Neural progenitor cell (in vitro differentiated cells): ENCODE measurements around the gene PEX5L. TPM values are rescaled to one million over a fixed set of nuclear protein-coding genes. Genes with fewer than 3 reads are reported as not detected.
"Not testable (repeated sequence)": the region's sequence is repeated elsewhere in the genome, so short reads cannot be mapped to it uniquely, and the experiment has no call there.

Experiments used
- DNase-seq: peaks from one replicate; pipeline ENCODE4 v3.0.0-alpha.2; 2016; ENCODE audit warnings: low spot score
- H2AFZ ChIP-seq: fragments of 200-600 bp; sonication (generic); replicated peaks from 2 replicates; pipeline ENCODE4 v1.6.1; 2016; ENCODE audit warnings: antibody characterized with exemption
- H3F3A ChIP-seq: fragments of 200-600 bp; sonication (generic); 2 replicates; pipeline ENCODE4 v1.6.1; 2016; ENCODE audit warnings: antibody characterized with exemption, low read depth
- H3K27ac ChIP-seq: fragments of 200-600 bp; sonication (generic); 2 replicates; pipeline ENCODE4 v1.5.1; 2016; ENCODE audit warnings: mild to moderate bottlenecking
- H3K27me3 ChIP-seq: fragments of 200-600 bp; sonication (generic); 2 replicates; pipeline ENCODE4 v1.6.1; 2016; ENCODE audit warnings: mild to moderate bottlenecking, moderate library complexity
- H3K36me3 ChIP-seq: fragments of 200-600 bp; sonication (generic); 2 replicates; pipeline ENCODE4 v1.5.1; 2016
- H3K4me1 ChIP-seq: fragments of 200-600 bp; sonication (generic); 2 replicates; pipeline ENCODE4 v1.6.1; 2016; ENCODE audit warnings: mixed run types
- H3K4me2 ChIP-seq: fragments of 200-600 bp; sonication (generic); 2 replicates; pipeline ENCODE4 v1.6.1; 2016
- H3K4me3 ChIP-seq: fragments of 200-600 bp; sonication (generic); 2 replicates; pipeline ENCODE4 v1.5.1; 2016
- H3K79me2 ChIP-seq: fragments of 200-600 bp; sonication (generic); 2 replicates; pipeline ENCODE4 v1.6.1; 2016; ENCODE audit warnings: low read depth
- H3K9ac ChIP-seq: fragments of 200-600 bp; sonication (generic); 2 replicates; pipeline ENCODE4 v1.6.1; 2016
- H3K9me3 ChIP-seq: fragments of 200-600 bp; sonication (generic); 2 replicates; pipeline ENCODE4 v1.5.1; 2016; ENCODE audit warnings: low read depth
- H4K20me1 ChIP-seq: fragments of 200-600 bp; sonication (generic); 2 replicates; pipeline ENCODE4 v1.6.1; 2016; ENCODE audit warnings: low read depth
- H3K27ac Mint-ChIP-seq: 3 replicates; pipeline ENCODE4 v1.8.0; 2021; ENCODE audit warnings: mixed read lengths
- H3K27me3 Mint-ChIP-seq: 2 replicates; pipeline ENCODE4 v1.8.0; 2022; ENCODE audit warnings: low read depth, mild to moderate bottlenecking, inconsistent platforms, moderate library complexity, mixed read lengths; ENCODE audit not compliant: insufficient read depth
- H3K36me3 Mint-ChIP-seq: 3 replicates; pipeline ENCODE4 v1.8.0; 2021; ENCODE audit warnings: mixed read lengths
- H3K4me1 Mint-ChIP-seq: 3 replicates; pipeline ENCODE4 v1.8.0; 2021; ENCODE audit warnings: mixed read lengths
- H3K4me3 Mint-ChIP-seq: 3 replicates; pipeline ENCODE4 v1.8.0; 2021; ENCODE audit warnings: mild to moderate bottlenecking, moderate library complexity, mixed read lengths
- H3K9me3 Mint-ChIP-seq: 3 replicates; pipeline ENCODE4 v1.8.0; 2020; ENCODE audit warnings: mixed read lengths
- EZH2 ChIP-seq: fragments of 200-600 bp; sonication (generic); IDR thresholded peaks from 2 replicates; pipeline ENCODE4 v1.6.1; 2017; ENCODE audit warnings: antibody characterized with exemption, mild to moderate bottlenecking, moderate library complexity
- EZH2phosphoT487 ChIP-seq: fragments of 200-600 bp; sonication (generic); IDR thresholded peaks from 2 replicates; pipeline ENCODE4 v1.6.1; 2017; ENCODE audit warnings: antibody characterized with exemption
- total RNA-seq: library from RNA; depleted of rRNA; stranded (reverse); fragments of >200 nt; gene quantifications from 2 replicates; pipeline ENCODE4 v1.2.3, GENCODE V29; 2015; ENCODE audit warnings: low replicate concordance
- TF ChIP-seq, protein P1 (sequence below): fragments of 200-600 bp; sonication (generic); IDR thresholded peaks from 2 replicates; pipeline ENCODE4 v1.5.1; 2017; ENCODE audit warnings: antibody characterized with exemption, mild to moderate bottlenecking

Gene PEX5L
- total RNA-seq, 1 donor from 2014 or later: 0.90 TPM

DNA sequence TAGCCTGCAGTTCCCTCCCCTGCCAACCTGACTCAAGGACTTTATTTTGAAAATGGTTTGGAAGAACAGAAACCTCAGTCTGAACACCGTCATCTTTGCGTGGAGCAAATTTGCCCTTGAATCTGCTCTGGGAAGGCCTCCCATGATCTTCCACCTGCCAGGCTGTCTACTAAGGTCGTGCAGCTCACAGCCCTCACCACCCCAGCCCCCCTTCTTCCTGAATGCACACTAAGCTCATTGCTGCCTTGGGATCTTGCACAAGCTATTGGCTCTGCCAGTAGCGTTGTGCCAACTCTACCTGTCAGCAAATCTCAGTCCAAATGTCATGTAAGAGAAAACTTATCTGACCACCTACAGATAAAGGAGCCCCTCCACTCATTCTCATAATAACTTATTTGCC is 242.4 kb downstream of the PEX5L start:
- no peak overlapping the region for H3K9ac ChIP-seq
- no peaks in the 10 kb centered on the region for H3K4me1 Mint-ChIP-seq
- H3K27me3 ChIP-seq: no peaks in the 10 kb centered on the region
- H3K9me3 ChIP-seq: no peaks in the 10 kb centered on the region
- H2AFZ ChIP-seq: no peak overlapping the region
- no peak overlapping the region for H3K4me3 Mint-ChIP-seq
- TF ChIP-seq, protein P1, sequence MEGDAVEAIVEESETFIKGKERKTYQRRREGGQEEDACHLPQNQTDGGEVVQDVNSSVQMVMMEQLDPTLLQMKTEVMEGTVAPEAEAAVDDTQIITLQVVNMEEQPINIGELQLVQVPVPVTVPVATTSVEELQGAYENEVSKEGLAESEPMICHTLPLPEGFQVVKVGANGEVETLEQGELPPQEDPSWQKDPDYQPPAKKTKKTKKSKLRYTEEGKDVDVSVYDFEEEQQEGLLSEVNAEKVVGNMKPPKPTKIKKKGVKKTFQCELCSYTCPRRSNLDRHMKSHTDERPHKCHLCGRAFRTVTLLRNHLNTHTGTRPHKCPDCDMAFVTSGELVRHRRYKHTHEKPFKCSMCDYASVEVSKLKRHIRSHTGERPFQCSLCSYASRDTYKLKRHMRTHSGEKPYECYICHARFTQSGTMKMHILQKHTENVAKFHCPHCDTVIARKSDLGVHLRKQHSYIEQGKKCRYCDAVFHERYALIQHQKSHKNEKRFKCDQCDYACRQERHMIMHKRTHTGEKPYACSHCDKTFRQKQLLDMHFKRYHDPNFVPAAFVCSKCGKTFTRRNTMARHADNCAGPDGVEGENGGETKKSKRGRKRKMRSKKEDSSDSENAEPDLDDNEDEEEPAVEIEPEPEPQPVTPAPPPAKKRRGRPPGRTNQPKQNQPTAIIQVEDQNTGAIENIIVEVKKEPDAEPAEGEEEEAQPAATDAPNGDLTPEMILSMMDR: no peak
- TF ChIP-seq EZH2 (no peak), EZH2phosphoT487 (no peak)
- H3K79me2 ChIP-seq: no peaks in the 10 kb centered on the region
- no peak overlapping the region for H3K4me2 ChIP-seq
- H3K36me3 Mint-ChIP-seq: peaks cover 4% of the 10 kb centered on the region
- no peaks in the 10 kb centered on the region for H3K36me3 ChIP-seq
- DNase-seq: no peak
- peaks cover 5% of the 10 kb centered on the region for H3K4me1 ChIP-seq
- no peaks in the 10 kb centered on the region for H4K20me1 ChIP-seq
- H3K4me3 ChIP-seq: no peak overlapping the region
- H3K27ac Mint-ChIP-seq: no peak overlapping the region
- no peaks in the 10 kb centered on the region for H3F3A ChIP-seq
- no peak overlapping the region for H3K27ac ChIP-seq
- H3K9me3 Mint-ChIP-seq: no peaks in the 10 kb centered on the region
- H3K27me3 Mint-ChIP-seq: no peaks in the 10 kb centered on the region

DNA sequence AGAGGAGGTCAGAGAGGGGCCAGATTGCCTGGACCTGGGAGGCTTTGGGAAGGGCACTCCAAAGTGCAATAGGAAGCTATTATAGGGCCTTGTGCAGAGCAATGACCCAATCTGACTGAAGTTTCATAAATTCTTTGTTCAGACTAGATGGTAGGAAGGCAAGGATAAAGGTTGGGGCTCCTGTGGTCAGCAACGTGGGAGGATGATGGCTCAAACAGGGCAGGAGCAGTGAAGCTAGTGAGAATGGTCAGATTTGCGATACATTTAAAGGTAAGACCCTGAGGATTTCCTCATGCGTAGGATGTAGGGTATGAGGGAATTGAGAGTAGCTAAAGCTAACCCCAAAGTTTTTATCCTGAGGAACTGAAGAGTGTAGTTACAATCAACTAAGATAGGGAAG is 244.9 kb downstream of the PEX5L start:
- Histone ChIP-seq H3K27me3 (no peaks in the 10 kb centered on the region), H2AFZ (no peak overlapping the region), H3F3A (no peaks in the 10 kb centered on the region), H3K9ac (no peak overlapping the region), H3K27ac (no peak overlapping the region), H4K20me1 (no peaks in the 10 kb centered on the region), H3K36me3 (no peaks in the 10 kb centered on the region), H3K9me3 (no peaks in the 10 kb centered on the region), H3K4me2 (no peak overlapping the region), H3K4me1 (peaks cover under 1% of the 10 kb centered on the region), H3K79me2 (no peaks in the 10 kb centered on the region), H3K4me3 (no peak overlapping the region)
- peaks cover 6% of the 10 kb centered on the region for H3K36me3 Mint-ChIP-seq
- H3K27me3 Mint-ChIP-seq: no peaks in the 10 kb centered on the region
- DNase-seq: no peak
- no peaks in the 10 kb centered on the region for H3K4me1 Mint-ChIP-seq
- no peaks in the 10 kb centered on the region for H3K9me3 Mint-ChIP-seq
- no peak overlapping the region for H3K27ac Mint-ChIP-seq
- no peak overlapping the region for H3K4me3 Mint-ChIP-seq
- TF ChIP-seq, protein P1: no peak
- TF ChIP-seq EZH2 (no peak), EZH2phosphoT487 (no peak)

DNA sequence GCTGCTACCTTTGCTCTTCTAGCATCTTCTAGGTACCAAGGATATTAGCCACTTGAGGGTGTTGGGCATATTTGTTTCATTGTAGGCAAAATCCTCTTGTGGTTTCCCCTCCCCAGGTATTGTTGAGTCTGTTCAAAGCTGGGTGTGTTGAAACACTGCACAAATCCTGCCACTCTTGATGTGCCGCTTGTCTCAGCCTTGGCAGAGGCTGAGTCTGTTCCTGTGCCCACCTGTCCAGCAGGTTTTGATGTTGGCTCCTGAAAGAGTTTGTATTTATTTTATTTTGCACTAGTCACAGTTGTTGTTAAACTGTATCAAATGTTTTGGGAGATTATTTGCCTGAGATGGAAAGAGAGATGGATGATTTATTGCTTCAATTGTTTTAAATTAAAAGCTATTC is 247.7 kb downstream of the PEX5L start:
- no peak overlapping the region for H3K4me3 Mint-ChIP-seq
- H3K36me3 Mint-ChIP-seq: peaks cover 7% of the 10 kb centered on the region
- H3K4me3 ChIP-seq: no peak overlapping the region

DNA sequence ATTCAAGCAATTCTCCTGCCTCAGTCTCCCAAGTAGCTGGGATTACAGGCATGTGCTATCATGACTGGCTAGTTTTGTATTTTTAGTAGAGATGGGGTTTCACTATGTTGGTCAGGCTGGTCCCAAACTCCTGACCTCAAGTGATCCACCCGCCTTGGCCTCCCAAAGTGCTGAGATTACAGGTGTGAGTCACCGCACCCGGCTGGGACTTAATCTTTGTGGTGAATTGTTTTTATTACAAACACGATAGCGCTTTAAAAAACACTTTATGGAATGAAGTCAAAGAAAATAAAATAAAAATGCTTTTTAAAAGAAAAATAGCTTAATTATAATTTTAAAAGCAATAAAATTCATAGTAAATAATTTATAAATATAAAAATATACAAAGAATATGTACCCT is 253.9 kb downstream of the PEX5L start:
- H3K4me3 ChIP-seq, H3K36me3 ChIP-seq, H4K20me1 ChIP-seq, H3K9me3 Mint-ChIP-seq, H3K27ac Mint-ChIP-seq, H3K27ac ChIP-seq, H3K4me3 Mint-ChIP-seq, DNase-seq, H3K4me1 Mint-ChIP-seq, H3F3A ChIP-seq, H3K4me1 ChIP-seq, H3K79me2 ChIP-seq, H3K9me3 ChIP-seq, H3K9ac ChIP-seq, H3K27me3 Mint-ChIP-seq, H3K4me2 ChIP-seq, H2AFZ ChIP-seq, H3K27me3 ChIP-seq: not testable (repeated sequence)
- peaks cover 20% of the 10 kb centered on the region for H3K36me3 Mint-ChIP-seq

More for the DNA sequence above, 247.7 kb downstream of the PEX5L start:
- Mint-ChIP-seq H3K9me3 (no peaks in the 10 kb centered on the region), H3K27me3 (no peaks in the 10 kb centered on the region), H3K27ac (no peak overlapping the region), H3K4me1 (no peaks in the 10 kb centered on the region)
- H3F3A ChIP-seq: no peaks in the 10 kb centered on the region
- no peaks in the 10 kb centered on the region for H3K27me3 ChIP-seq
- no peaks in the 10 kb centered on the region for H3K4me1 ChIP-seq
- no peak overlapping the region for H3K4me2 ChIP-seq
- H3K27ac ChIP-seq: no peak overlapping the region
- TF ChIP-seq EZH2 (no peak), EZH2phosphoT487 (no peak)
- TF ChIP-seq, protein P1: no peak
- H3K36me3 ChIP-seq: no peaks in the 10 kb centered on the region
- H4K20me1 ChIP-seq: no peaks in the 10 kb centered on the region
- H2AFZ ChIP-seq: no peak overlapping the region
- H3K9me3 ChIP-seq: no peaks in the 10 kb centered on the region
- H3K9ac ChIP-seq: no peak overlapping the region
- no peak for DNase-seq
- no peaks in the 10 kb centered on the region for H3K79me2 ChIP-seq
